GM12891 (cell line): Measurements from ENCODE around the gene MBOAT7.
"Not testable (repeated sequence)": the region's sequence is repeated elsewhere in the genome, so short reads cannot be mapped to it uniquely, and the experiment has no call there.

ENCODE experiments used
- PAX5 ChIP-seq: IDR thresholded peaks from 2 replicates; pipeline ENCODE4 v1.6.1; 2011; ENCODE audit warnings: low read length, moderate library complexity, mild to moderate bottlenecking; ENCODE audit not compliant: insufficient read depth, severe bottlenecking
- POLR2A ChIP-seq: IDR thresholded peaks from 2 replicates; pipeline ENCODE4 v1.6.1; 2011; ENCODE audit warnings: low read depth, low read length, control low read depth
- POLR2AphosphoS5 ChIP-seq: IDR thresholded peaks from 2 replicates; pipeline ENCODE4 v1.6.1; 2011; ENCODE audit warnings: low read depth, low read length, control low read depth
- POU2F2 ChIP-seq: IDR thresholded peaks from 2 replicates; pipeline ENCODE4 v1.6.1; 2011; ENCODE audit warnings: low read depth, mild to moderate bottlenecking, control low read depth, low read length, moderate library complexity
- SPI1 ChIP-seq: IDR thresholded peaks from 2 replicates; pipeline ENCODE4 v1.6.1; 2011; ENCODE audit warnings: low read depth, low read length, control low read depth
- TAF1 ChIP-seq: IDR thresholded peaks from 2 replicates; pipeline ENCODE4 v1.6.1; 2011; ENCODE audit warnings: low read depth, low read length, control low read depth

- not testable (repeated sequence) for TF ChIP-seq TAF1, POLR2A, POLR2AphosphoS5, SPI1, PAX5, POU2F2
Measured at GRCh38 chr19:54171736-54172431, 17.5 kb downstream of the MBOAT7 start.
